Heart left ventricle (tissue), 16 donors: ENCODE measurements around the gene KCNQ1. TPM values are rescaled to one million over a fixed set of nuclear protein-coding genes. Genes with fewer than 3 reads are reported as not detected.

ENCODE experiments used
- ATAC-seq, 4 donors: fragments of 200-7000 bp; cut with Tn5 transposase; one replicate each; pipeline ENCODE4 v1.9.1; 2020 to 2022; ENCODE audit warnings: moderate library complexity in 4 of 4, mild to moderate bottlenecking in 3 of 4, moderate number of reproducible peaks in 1 of 4
- DNase-seq, 5 donors: peaks; one replicate each; pipeline ENCODE4 v3.0.0-alpha.2; 2020
- H3K27ac ChIP-seq, 12 donors: fragments of 200-600 bp; sonication (generic) in 4 of 12; one replicate each; pipeline versions ENCODE4 v1.5.0 to v1.8.0; 2016 to 2022; ENCODE audit warnings: mild to moderate bottlenecking in 2 of 12
- H3K27me3 ChIP-seq, 9 donors: fragments of 200-600 bp; sonication (generic) in 2 of 9; one replicate each; pipeline versions ENCODE4 v1.5.1 to v1.8.0; 2016 to 2022; ENCODE audit warnings: mild to moderate bottlenecking in 3 of 9
- H3K36me3 ChIP-seq, 9 donors: fragments of 200-600 bp; sonication (generic) in 2 of 9; one replicate each; pipeline versions ENCODE4 v1.5.0 to v1.8.0; 2018 to 2022; ENCODE audit warnings: mild to moderate bottlenecking in 2 of 9
- H3K4me1 ChIP-seq, 12 donors: fragments of 200-600 bp; sonication (generic) in 4 of 12; one replicate each; pipeline versions ENCODE4 v1.5.0 to v1.8.0; 2016 to 2022; ENCODE audit warnings: mild to moderate bottlenecking in 3 of 12
- H3K4me3 ChIP-seq, 12 donors: fragments of 200-600 bp; sonication (generic) in 4 of 12; one replicate each; pipeline versions ENCODE4 v1.5.0 to v1.8.0; 2017 to 2022; ENCODE audit warnings: mild to moderate bottlenecking in 9 of 12, moderate library complexity in 4 of 12
- H3K9me3 ChIP-seq, 12 donors: fragments of 200-600 bp; sonication (generic) in 4 of 12; one replicate each; pipeline versions ENCODE4 v1.5.0 to v1.8.0; 2016 to 2022; ENCODE audit warnings: mild to moderate bottlenecking in 1 of 12
- POLR2A ChIP-seq, 2 donors: fragments of 450-650 bp; IDR thresholded peaks; one replicate each; pipeline ENCODE4 v1.6.1; 2017; ENCODE audit warnings: antibody characterized with exemption in 2 of 2, mild to moderate bottlenecking in 2 of 2, moderate library complexity in 2 of 2
- WGBS, 4 donors: extraction: QIAGEN DNeasy Blood & Tissue Kit in 2 of 4; methylation state at CpG; one replicate each; pipeline versions ENCODE4 v1.1.5 to v1.1.7; 2013 to 2018; 5-methylcytosine and 5-hydroxymethylcytosine counted together
- intact Hi-C, 10 donors: fragments of 100-400 bp; cut with DNase I; formaldehyde crosslinking; loops; one replicate each; pipeline versions ENCODE4 v1.11.1 to v1.14.2; 2022
- polyA plus RNA-seq, 2 donors: library from polyadenylated mRNA; stranded (reverse); fragments of 200-250 nt; gene quantifications; one replicate each; pipeline ENCODE4 v1.2.3, GENCODE V29; 2013
- total RNA-seq, 9 donors: library from RNA; depleted of rRNA in 2 of 9; stranded (reverse); fragments of >200 nt in 2 of 9; fragmentation: NEBNext Ultra II Directional in 3 of 9; extraction: Animal tissue kit (Norgen Biotek cat#: 25700) in 3 of 9; gene quantifications; one replicate each; pipeline versions ENCODE4 v1.1.0 to v1.2.4, GENCODE V29; 2016 to 2023
- TF ChIP-seq, protein P1 (sequence below), 12 donors: fragments of 200-600 bp; sonication (generic) in 4 of 12; IDR thresholded peaks; one replicate each; pipeline versions ENCODE4 v1.5.0 to v1.8.0; 2018 to 2022; ENCODE audit warnings: antibody characterized with exemption in 12 of 12, mild to moderate bottlenecking in 5 of 12
- donor health status: ischemic (EF 13 %, LVEDD 7.1; RV severe dilation, severe dysfunction).
- donor health status: healthy with polysubstance abuse.
- donor health status: DM: no; HTN: yes; CAD: no.
- donor health status: DM: no; HTN: no; CAD: no.
- donor health status: ischemic (EF 25% LVEDD 6.9; RV normal size, moderate dysfunction).
- donor health status: ischemic (EF 25% LVEDD 5.7; RV mildly dilated, moderate dysfunction).
- donor health status: healthy.
- donor health status: DM: yes; HTN: yes; CAD: no.
- donor health status: ischemic (EF 35%, LVEDD 5.7; RV mildly dilated, moderate dysfunction).
- donor health status: nonischemic (EF 11% LVEDD 7.7; RV severe dilation, severe dysfunction).
- donor health status: DM: yes; HTN: yes; CAD: no.
- donor health status: PGD.
- donor health status: ischemic (EF 29% LVEDD 5.4; RV normal size, mild dysfunction).
- donor health status: nonischemic (EF 23%, LVEDD 6.1; RV moderate dilation, normal function).

KCNQ1 gene
- total and polyA plus RNA-seq, 11 donors = 18.6 to 42.4 (median 31.4) TPM

DNA sequence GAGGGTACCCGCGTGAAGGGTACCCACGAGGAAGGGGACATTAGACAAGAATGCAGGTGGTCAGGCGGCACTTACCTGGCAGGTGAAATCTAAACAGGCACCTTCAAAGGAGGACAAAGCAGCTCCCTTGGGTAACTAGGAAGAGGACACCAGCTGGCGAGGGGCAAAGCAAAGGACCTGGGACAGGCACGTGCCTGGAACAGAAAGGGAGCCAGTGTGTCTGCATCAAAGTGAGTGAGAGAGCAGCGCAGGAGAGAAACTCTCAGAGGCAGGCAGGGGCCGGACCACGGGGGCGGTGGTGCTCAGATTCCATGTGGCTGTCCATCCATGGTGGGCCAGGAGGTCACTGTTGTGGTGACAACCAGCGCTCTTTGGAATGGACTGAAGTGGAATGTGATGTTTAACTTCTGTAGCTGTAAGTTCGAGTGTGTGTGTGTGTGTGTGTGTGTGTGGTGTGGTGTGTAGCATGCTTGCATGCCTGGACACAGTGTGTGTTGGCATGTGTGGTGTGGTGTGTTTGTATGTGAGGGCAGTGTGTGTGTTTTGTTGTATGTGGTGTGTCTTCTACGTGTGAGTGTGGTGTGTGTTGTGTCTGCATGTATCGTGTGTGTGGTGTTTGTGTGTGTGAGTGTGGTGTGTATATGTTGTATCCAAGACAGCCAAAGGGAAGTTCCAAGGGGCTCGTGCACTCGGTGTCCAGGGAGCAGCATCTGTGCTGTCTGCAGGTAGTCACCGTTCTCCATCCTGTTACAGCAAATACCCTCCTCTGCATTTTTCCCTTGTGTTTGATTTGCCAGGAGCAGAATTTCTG lies 354.3 kb downstream of the KCNQ1 start:
- H3K4me3 ChIP-seq = no peak overlapping the region
- peaks cover 0 to 6% (median 0%) of the 10 kb centered on the region in 12 donors for H3K4me1 ChIP-seq
- TF ChIP-seq, protein P1, sequence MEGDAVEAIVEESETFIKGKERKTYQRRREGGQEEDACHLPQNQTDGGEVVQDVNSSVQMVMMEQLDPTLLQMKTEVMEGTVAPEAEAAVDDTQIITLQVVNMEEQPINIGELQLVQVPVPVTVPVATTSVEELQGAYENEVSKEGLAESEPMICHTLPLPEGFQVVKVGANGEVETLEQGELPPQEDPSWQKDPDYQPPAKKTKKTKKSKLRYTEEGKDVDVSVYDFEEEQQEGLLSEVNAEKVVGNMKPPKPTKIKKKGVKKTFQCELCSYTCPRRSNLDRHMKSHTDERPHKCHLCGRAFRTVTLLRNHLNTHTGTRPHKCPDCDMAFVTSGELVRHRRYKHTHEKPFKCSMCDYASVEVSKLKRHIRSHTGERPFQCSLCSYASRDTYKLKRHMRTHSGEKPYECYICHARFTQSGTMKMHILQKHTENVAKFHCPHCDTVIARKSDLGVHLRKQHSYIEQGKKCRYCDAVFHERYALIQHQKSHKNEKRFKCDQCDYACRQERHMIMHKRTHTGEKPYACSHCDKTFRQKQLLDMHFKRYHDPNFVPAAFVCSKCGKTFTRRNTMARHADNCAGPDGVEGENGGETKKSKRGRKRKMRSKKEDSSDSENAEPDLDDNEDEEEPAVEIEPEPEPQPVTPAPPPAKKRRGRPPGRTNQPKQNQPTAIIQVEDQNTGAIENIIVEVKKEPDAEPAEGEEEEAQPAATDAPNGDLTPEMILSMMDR (IDR thresholded peaks at IDR 0.05) = no peak
- TF ChIP-seq POLR2A (IDR thresholded peaks at IDR 0.05) = no peak
- peak in 4 of 5 donors; percentile 2 to 47 (median 11) for DNase-seq
- no peak for ATAC-seq
- intact Hi-C loops = no loop called here
- no peak overlapping the region for H3K27ac ChIP-seq
- no peaks in the 10 kb centered on the region for H3K27me3 ChIP-seq
- H3K36me3 ChIP-seq = peaks cover 0 to 5% (median 0%) of the 10 kb centered on the region in 9 donors
- no peaks in the 10 kb centered on the region for H3K9me3 ChIP-seq
- WGBS, 4 donors = 94 to 95% (median 95%) methylated on average over 17 of the region's 17 CpGs

DNA sequence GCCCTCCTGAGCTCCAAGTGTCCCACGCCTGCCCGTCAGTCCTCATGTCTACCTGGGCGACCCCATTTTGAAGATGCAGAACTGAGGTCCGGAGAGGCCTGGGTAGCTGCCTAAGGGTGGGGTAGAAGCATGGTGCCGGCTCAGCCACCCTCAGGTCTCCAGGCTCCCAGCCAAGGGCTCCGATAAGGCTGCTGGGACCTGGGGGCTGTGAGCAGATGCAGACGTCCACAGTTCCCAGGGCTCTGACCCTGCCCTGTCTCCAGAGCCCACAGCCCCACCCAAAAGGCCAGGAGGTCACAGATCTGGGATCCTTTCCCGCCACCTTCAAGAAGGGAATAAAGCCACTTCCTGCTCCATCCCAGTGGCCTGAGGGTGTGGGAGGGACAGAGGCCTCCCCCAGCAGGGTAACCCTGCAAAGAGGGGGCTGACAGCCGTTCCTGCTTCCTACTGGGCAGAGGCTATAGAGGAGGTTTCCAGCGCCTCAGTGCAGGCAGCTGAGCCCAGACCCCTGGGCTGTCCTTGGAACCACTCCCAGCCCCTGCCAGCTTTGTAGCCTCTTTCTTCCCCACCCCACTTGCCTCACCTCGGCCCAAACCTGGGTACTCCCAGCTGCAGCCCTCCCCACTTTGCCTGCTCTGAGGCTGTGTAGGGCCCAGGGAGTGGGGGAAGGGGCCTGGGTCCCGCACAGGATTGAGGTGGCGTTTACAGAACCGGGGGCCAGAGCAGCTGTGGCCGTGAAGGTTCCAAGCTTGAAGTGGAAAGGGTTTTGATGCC lies 355.3 kb downstream of the KCNQ1 start:
- ATAC-seq = peak in 1 of 4 donors; percentile 20
- TF ChIP-seq POLR2A (IDR thresholded peaks at IDR 0.05) = no peak
- TF ChIP-seq, protein P1 (IDR thresholded peaks at IDR 0.05) = no peak
- Histone ChIP-seq H3K27ac (no peak overlapping the region), H3K9me3 (no peaks in the 10 kb centered on the region), H3K4me1 (peaks cover 0 to 14% (median 2%) of the 10 kb centered on the region in 12 donors), H3K27me3 (no peaks in the 10 kb centered on the region), H3K4me3 (no peak overlapping the region), H3K36me3 (peaks cover 0 to 5% (median 0%) of the 10 kb centered on the region in 9 donors)
- WGBS, 4 donors = 61 to 73% (median 69%) methylated on average over 12 to 15 of the region's 15 CpGs
- intact Hi-C loops = no loop called here
- peak; percentile 5 to 42 (median 21) for DNase-seq

DNA sequence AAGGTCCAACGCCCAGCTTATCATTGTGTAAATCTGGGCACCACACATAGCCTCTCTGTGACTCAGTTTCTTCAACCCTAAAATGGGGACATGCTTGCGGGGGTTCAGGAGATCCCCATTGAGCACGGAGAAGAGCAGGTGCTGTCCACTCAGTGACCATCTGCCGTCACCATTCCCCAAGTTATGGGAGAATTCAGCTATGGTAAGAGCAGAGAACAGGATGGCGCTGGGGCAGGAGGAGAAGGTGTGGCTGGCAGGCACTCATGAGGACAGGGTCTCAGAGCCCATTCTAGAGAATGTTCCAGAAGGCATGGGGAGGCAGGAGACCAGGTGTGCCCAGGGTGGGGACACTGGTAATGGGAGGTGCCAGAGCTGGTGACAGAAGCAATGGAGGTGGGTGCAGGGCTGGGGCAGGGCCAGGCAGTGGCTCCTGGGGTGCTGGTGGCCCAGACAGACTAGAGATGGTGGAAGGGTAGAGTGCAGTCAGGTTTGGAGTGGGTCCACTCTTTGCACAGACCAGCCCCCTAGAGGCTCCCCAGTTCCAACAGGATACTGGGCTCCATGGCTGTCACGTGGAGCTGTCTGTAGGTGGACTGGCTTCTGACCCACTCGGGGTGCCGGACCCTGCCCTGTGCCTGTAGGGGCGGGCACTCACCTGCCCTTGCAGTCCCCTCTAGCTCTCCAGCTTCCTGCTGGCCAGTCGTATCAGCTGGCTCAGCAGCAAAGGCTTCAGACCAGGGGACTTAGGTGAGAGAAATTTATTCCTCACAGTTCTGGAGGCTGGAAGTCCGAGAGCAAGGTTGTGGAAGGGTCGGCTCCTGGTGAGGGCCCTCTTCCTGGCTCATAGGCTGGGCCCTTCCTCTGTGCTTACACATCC lies 356.1 kb downstream of the KCNQ1 start:
- Histone ChIP-seq H3K9me3 (no peaks in the 10 kb centered on the region), H3K4me3 (no peak overlapping the region), H3K4me1 (peaks cover 0 to 21% (median 7%) of the 10 kb centered on the region in 12 donors), H3K27me3 (no peaks in the 10 kb centered on the region), H3K36me3 (peaks cover 0 to 5% (median 0%) of the 10 kb centered on the region in 9 donors), H3K27ac (no peak overlapping the region)
- peak; percentile 3 to 44 (median 12) for DNase-seq
- ATAC-seq = no peak
- intact Hi-C loops = no loop called here
- no peak for TF ChIP-seq POLR2A (IDR thresholded peaks at IDR 0.05)
- TF ChIP-seq, protein P1 (IDR thresholded peaks at IDR 0.05) = no peak
- 91 to 97% (median 94%) methylated on average over 12 of the region's 12 CpGs for WGBS, 4 donors
